Effector CD4-positive, alpha-beta T cell (primary cell): ENCODE results near the gene ACLY.

ENCODE experiments used
- DNase-seq: peaks from one replicate; pipeline ENCODE4 v3.0.0-alpha.2; 2020

The ACLY gene

DNA sequence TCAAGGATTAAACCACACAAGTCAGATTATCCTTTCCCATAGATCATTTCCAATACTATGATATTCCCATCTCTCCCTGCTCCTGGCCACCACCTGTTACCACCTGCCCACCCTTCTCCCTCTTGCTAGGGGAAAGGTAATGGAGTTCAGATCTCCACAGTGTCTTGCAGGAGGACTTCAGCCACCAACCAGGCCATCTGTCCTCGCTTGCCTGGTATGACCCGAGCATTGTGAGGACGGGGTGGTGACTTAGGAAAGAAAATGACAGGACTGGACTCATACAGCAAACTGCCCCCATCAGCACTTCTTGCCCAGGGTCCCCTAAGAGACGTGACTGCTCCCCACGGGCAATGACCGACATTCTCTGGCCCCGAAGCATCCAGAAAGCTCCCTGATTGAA, 95.2 kb downstream of the ACLY start:
- DNase-seq = no peak

DNA sequence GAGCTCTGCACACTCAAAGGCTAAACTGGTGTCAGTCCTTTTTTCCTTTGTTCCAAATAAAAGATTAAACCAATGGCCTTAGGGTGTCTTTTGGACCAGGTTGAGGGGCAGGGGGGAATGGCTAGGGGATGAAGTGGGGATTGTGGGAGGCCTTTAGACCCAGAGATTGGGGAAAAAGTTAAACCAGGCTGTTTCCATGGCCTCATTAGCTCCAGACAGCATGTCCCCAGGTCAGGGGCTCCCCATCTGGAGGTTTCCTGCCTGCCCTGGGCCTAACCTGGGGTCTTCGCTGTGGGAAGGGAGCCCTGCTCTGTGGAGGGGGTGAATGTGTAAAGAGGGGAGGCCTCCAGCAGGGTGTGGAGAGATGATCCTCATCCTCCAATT, 95.6 kb downstream of the ACLY start:
- DNase-seq = no peak

DNA sequence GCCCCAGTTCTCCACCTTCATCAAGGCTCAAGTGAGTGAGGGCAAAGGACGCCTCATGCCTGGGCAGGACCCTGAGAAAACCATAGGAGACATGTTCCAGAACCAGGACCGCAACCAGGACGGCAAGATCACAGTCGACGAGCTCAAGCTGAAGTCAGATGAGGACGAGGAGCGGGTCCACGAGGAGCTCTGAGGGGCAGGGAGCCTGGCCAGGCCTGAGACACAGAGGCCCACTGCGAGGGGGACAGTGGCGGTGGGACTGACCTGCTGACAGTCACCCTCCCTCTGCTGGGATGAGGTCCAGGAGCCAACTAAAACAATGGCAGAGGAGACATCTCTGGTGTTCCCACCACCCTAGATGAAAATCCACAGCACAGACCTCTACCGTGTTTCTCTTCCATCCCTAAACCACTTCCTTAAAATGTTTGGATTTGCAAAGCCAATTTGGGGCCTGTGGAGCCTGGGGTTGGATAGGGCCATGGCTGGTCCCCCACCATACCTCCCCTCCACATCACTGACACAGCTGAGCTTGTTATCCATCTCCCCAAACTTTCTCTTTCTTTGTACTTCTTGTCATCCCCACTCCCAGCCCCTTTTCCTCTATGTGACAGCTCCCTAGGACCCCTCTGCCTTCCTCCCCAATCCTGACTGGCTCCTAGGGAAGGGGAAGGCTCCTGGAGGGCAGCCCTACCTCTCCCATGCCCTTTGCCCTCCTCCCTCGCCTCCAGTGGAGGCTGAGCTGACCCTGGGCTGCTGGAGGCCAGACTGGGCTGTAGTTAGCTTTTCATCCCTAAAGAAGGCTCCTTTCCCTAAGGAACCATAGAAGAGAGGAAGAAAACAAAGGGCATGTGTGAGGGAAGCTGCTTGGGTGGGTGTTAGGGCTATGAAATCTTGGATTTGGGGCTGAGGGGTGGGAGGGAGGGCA, 96.3 kb downstream of the ACLY start:
- DNase-seq = no peak

DNA sequence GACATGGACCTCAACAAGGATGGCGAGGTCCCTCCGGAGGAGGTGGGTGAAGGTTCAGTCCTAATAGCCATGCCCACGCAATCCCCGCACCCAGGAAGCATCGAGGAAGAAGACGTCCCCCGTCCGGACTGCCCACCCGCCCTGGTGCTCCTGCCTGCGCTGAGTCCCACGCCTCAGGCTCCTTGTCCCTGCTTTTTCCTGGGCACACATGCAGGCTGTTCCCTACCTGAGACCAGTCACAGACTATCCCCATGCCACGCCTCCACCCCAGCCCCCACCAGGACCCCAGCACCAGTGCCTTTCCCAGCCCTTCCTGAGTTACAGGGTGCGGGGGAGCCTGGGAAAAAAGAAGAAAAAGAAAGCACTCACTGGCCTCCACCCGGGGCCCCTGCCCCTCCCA, 97.0 kb downstream of the ACLY start:
- no peak for DNase-seq

DNA sequence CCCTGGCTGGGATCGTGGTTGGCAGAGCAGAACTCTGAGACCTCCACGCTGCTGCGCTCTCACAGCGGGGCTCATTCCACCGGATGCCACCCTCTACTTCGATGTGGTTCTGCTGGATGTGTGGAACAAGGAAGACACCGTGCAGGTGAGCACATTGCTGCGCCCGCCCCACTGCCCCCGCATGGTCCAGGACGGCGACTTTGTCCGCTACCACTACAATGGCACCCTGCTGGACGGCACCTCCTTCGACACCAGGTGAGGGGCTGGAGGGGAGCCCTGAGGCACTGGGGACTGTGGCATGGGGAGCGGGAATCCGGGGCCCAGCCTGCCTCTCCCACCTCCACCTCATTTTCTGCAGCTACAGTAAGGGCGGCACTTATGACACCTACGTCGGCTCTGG, 100.7 kb downstream of the ACLY start:
- DNase-seq = no peak
